Measurements from ENCODE around the gene ABCC9. TPM values are rescaled to one million over a fixed set of nuclear protein-coding genes. Genes with fewer than 3 reads are reported as not detected.
"Not testable (repeated sequence)": the region's sequence is repeated elsewhere in the genome, so short reads cannot be mapped to it uniquely, and the experiment has no call there.

ABCC9 gene
- total RNA-seq, 1 donor from 2014 or later = 19.8 TPM

- Histone ChIP-seq H3K27me3 (no peaks in the 10 kb centered on the region), H3K27ac (no peak overlapping the region), H3K36me3 (no peaks in the 10 kb centered on the region), H3K4me3 (no peak overlapping the region), H3K4me1 (peaks cover 3 to 6% of the 10 kb centered on the region in 2 donors), H3K9me3 (no peaks in the 10 kb centered on the region)
- intact Hi-C loops (cut with DNase I) = no loop called here
- no peak for DNase-seq (ENCODE audit: low spot score in 2 of 2)
- TF ChIP-seq, protein P1, sequence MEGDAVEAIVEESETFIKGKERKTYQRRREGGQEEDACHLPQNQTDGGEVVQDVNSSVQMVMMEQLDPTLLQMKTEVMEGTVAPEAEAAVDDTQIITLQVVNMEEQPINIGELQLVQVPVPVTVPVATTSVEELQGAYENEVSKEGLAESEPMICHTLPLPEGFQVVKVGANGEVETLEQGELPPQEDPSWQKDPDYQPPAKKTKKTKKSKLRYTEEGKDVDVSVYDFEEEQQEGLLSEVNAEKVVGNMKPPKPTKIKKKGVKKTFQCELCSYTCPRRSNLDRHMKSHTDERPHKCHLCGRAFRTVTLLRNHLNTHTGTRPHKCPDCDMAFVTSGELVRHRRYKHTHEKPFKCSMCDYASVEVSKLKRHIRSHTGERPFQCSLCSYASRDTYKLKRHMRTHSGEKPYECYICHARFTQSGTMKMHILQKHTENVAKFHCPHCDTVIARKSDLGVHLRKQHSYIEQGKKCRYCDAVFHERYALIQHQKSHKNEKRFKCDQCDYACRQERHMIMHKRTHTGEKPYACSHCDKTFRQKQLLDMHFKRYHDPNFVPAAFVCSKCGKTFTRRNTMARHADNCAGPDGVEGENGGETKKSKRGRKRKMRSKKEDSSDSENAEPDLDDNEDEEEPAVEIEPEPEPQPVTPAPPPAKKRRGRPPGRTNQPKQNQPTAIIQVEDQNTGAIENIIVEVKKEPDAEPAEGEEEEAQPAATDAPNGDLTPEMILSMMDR (IDR thresholded peaks at IDR 0.05) = no peak
Measured at GRCh38 chr12:21813125-21813524, 128.1 kb downstream of the ABCC9 start.

DNA sequence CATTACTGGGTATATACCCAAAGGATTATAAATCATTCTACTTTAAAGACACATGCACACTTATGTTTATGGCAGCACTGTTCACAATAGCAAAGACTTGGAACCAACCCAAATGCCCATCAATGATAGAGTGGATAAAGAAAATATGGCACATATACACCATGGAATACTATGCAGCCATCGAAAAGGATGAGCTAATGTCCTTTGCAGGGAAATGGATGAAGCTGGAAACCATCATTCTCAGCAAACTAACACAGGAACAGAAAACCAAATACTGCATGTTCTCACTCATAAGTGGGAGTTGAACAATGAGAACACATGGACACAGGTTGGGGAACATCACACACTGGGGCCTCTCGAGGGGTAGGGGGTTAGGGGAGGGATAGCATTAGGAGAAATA, 128.9 kb downstream of the ABCC9 start:
- H3K4me1 ChIP-seq; DNase-seq (ENCODE audit: low spot score in 2 of 2); intact Hi-C loops (cut with DNase I); H3K27me3 ChIP-seq; H3K36me3 ChIP-seq; H3K9me3 ChIP-seq; H3K27ac ChIP-seq; H3K4me3 ChIP-seq: not testable (repeated sequence)

GRCh38 chr12:21809100-21809499, 132.1 kb downstream of the ABCC9 start:
- DNase-seq (ENCODE audit: low spot score in 2 of 2) = no peak
- intact Hi-C loops (cut with DNase I) = no loop called here
- Histone ChIP-seq H3K9me3 (no peaks in the 10 kb centered on the region), H3K27me3 (no peaks in the 10 kb centered on the region), H3K4me3 (no peak overlapping the region), H3K4me1 (no peaks in the 10 kb centered on the region), H3K27ac (no peak overlapping the region), H3K36me3 (no peaks in the 10 kb centered on the region)
- TF ChIP-seq, protein P1 (IDR thresholded peaks at IDR 0.05) = no peak

DNA sequence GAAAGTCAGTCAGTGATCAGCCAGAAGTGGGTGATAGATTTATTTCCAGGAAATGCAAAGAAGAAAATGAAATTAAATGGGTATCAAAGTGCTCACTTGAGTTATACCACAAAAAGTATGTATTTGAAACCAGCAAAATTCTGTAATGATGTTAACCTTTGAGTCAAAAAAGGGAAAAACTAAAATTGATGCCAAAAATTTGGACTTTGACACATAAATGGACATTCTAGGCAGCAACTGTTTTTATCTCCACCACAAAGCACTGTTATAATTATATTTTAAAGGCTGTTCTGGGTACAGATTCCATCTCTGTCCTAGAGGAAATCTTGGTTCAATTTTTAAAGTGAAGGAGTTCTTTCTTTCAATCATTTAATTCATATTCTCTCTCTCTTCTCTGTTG, 135.0 kb downstream of the ABCC9 start:
- intact Hi-C loops (cut with DNase I) = no loop called here
- Histone ChIP-seq H3K4me3 (no peak overlapping the region), H3K27ac (no peak overlapping the region), H3K27me3 (no peaks in the 10 kb centered on the region), H3K36me3 (no peaks in the 10 kb centered on the region), H3K9me3 (no peaks in the 10 kb centered on the region), H3K4me1 (no peaks in the 10 kb centered on the region)
- no peak for DNase-seq (ENCODE audit: low spot score in 2 of 2)
- TF ChIP-seq, protein P1 (IDR thresholded peaks at IDR 0.05) = no peak

- TF ChIP-seq, protein P1 (IDR thresholded peaks at IDR 0.05) = no peak
- Histone ChIP-seq H3K36me3 (no peaks in the 10 kb centered on the region), H3K27me3 (no peaks in the 10 kb centered on the region), H3K4me1 (no peaks in the 10 kb centered on the region), H3K4me3 (no peak overlapping the region), H3K9me3 (no peaks in the 10 kb centered on the region), H3K27ac (no peak overlapping the region)
- intact Hi-C loops (cut with DNase I) = no loop called here
- no peak for DNase-seq (ENCODE audit: low spot score in 2 of 2)
Measured at GRCh38 chr12:21801522-21802288, 139.5 kb downstream of the ABCC9 start.

DNA sequence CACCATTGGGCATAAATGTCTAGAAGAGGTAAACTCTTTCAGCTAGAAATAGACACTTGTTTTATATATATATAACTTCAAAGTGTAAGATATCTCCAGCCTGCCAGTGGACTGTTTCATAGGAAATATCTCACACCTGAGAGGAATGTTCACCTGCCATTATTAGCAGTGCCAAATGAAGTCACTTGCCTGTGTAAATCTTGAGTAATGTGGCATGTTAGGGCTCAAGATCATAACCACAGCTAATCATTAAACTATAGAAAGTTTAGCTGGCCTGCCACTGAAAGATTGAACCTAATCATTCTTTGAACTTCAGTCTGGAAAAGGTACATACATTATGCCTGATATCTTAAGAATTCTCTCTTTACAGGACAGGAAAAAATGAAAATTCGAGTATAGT, 141.2 kb downstream of the ABCC9 start:
- Histone ChIP-seq H3K9me3 (no peaks in the 10 kb centered on the region), H3K36me3 (no peaks in the 10 kb centered on the region), H3K27ac (no peak overlapping the region), H3K4me1 (no peaks in the 10 kb centered on the region), H3K4me3 (no peak overlapping the region), H3K27me3 (no peaks in the 10 kb centered on the region)
- DNase-seq (ENCODE audit: low spot score in 2 of 2) = no peak
- TF ChIP-seq, protein P1 (IDR thresholded peaks at IDR 0.05) = no peak
- intact Hi-C loops (cut with DNase I) = no loop called here
